Measurements from ENCODE around the gene RFT1.

Gene RFT1

GRCh38 chr3:53083521-53083920 lies 46.7 kb downstream of the RFT1 start:
- DNase-seq (ENCODE audit: low spot score) = no peak
- no peak for TF ChIP-seq CTCF (IDR thresholded peaks at IDR 0.05; ENCODE audit: borderline replicate concordance, control extremely low read depth, extremely low read depth, insufficient read depth, missing control alignments)
- in situ Hi-C loops (cut with MboI; ENCODE audit: low sequenced_read_pairs, unreplicated experiment) = no loop called here

- in situ Hi-C loops (cut with MboI; ENCODE audit: low sequenced_read_pairs, unreplicated experiment) = no loop called here
- TF ChIP-seq CTCF (IDR thresholded peaks at IDR 0.05; ENCODE audit: borderline replicate concordance, control extremely low read depth, extremely low read depth, insufficient read depth, missing control alignments) = no peak
Measured at GRCh38 chr3:53082736-53083135, 47.5 kb downstream of the RFT1 start.

GRCh38 chr3:53081318-53081717 lies 48.9 kb downstream of the RFT1 start:
- in situ Hi-C loops (cut with MboI; ENCODE audit: low sequenced_read_pairs, unreplicated experiment) = no loop called here
- no peak for TF ChIP-seq CTCF (IDR thresholded peaks at IDR 0.05; ENCODE audit: borderline replicate concordance, control extremely low read depth, extremely low read depth, insufficient read depth, missing control alignments)
- DNase-seq (ENCODE audit: low spot score) = no peak

More at GRCh38 chr3:53082736-53083135, 47.5 kb downstream of the RFT1 start:
- DNase-seq (ENCODE audit: low spot score) = no peak

- TF ChIP-seq CTCF (IDR thresholded peaks at IDR 0.05; ENCODE audit: borderline replicate concordance, control extremely low read depth, extremely low read depth, insufficient read depth, missing control alignments) = no peak
- DNase-seq (ENCODE audit: low spot score) = no peak
- in situ Hi-C loops (cut with MboI; ENCODE audit: low sequenced_read_pairs, unreplicated experiment) = no loop called here
Measured at GRCh38 chr3:53080612-53081205, 49.5 kb downstream of the RFT1 start.

- DNase-seq (ENCODE audit: low spot score) = no peak
- in situ Hi-C loops (cut with MboI; ENCODE audit: low sequenced_read_pairs, unreplicated experiment) = loop anchor here (10.0 kb wide), 1 partner anchor 235 kb away; no protein-coding TSS in a partner anchor
- no peak for TF ChIP-seq CTCF (IDR thresholded peaks at IDR 0.05; ENCODE audit: borderline replicate concordance, control extremely low read depth, extremely low read depth, insufficient read depth, missing control alignments)
Measured at GRCh38 chr3:53079791-53080555, 50.3 kb downstream of the RFT1 start.

- no peak for DNase-seq (ENCODE audit: low spot score)
- no peak for TF ChIP-seq CTCF (IDR thresholded peaks at IDR 0.05; ENCODE audit: borderline replicate concordance, control extremely low read depth, extremely low read depth, insufficient read depth, missing control alignments)
- in situ Hi-C loops (cut with MboI; ENCODE audit: low sequenced_read_pairs, unreplicated experiment) = loop anchor here (10.0 kb wide), 1 partner anchor 234 kb away; no protein-coding TSS in a partner anchor
Measured at GRCh38 chr3:53079147-53079546, 51.1 kb downstream of the RFT1 start.
